ENCODE data around the gene GABRG3. TPM values are rescaled to one million over a fixed set of nuclear protein-coding genes. Genes with fewer than 3 reads are reported as not detected.

Gene GABRG3
- total and polyA plus RNA-seq, 2 donors (not counting 3 experiments of a cell fraction or from before 2014, with no cell fraction given) = not detected

- no peak for FAIRE-seq
- Histone ChIP-seq H3K9ac (replicated peaks; ENCODE audit: extremely low read depth, insufficient read depth, low read length) (no peak overlapping the region), H2AFZ (ENCODE audit: low read depth, low read length) (no peak overlapping the region), H3K9me1 (replicated peaks; ENCODE audit: control insufficient read depth, extremely low read depth, insufficient read depth, low read length) (no peaks in the 10 kb centered on the region), H3K4me2 (ENCODE audit: insufficient read depth, low read length) (no peak overlapping the region), H3K27me3 (ENCODE audit: control insufficient read depth in 2 of 2, insufficient read depth in 2 of 2, low read length in 2 of 2) (no peaks in the 10 kb centered on the region), H3K4me1 (ENCODE audit: control insufficient read depth, extremely low read depth, insufficient read depth, low read length) (no peaks in the 10 kb centered on the region), H3K27ac (ENCODE audit: insufficient read depth, low read depth, low read length) (no peak overlapping the region), H3K9me3 (replicated peaks; ENCODE audit: control insufficient read depth, insufficient read depth, low read length) (peaks cover 9% of the 10 kb centered on the region), H3K79me2 (ENCODE audit: control insufficient read depth, insufficient read depth, low read length) (no peaks in the 10 kb centered on the region), H4K20me1 (replicated peaks; ENCODE audit: control insufficient read depth, extremely low read depth, insufficient read depth, low read length) (no peaks in the 10 kb centered on the region), H3K4me3 (replicated peaks in 1 of 3; ENCODE audit: insufficient read depth in 1 of 3, low read depth in 1 of 3, low read length in 3 of 3) (no peak overlapping the region), H3K36me3 (ENCODE audit: control insufficient read depth in 2 of 2, extremely low read depth in 1 of 2, insufficient read depth in 2 of 2, low read length in 2 of 2) (no peaks in the 10 kb centered on the region)
- BruUV-seq (replicated peaks) = no TSS peak
- intact Hi-C loops (cut with micrococcal nuclease) = no loop called here
- dilution Hi-C loops (cut with MboI; ENCODE audit: extremely low pct_ligation_motif_present, low sequenced_read_pairs) = no loop called here
- CTCF ChIA-PET = no interaction called here
- TF ChIP-seq MYC (IDR thresholded peaks at IDR 0.05; ENCODE audit: low read depth, low read length) (no peak), FOS (IDR thresholded peaks at IDR 0.05; ENCODE audit: borderline replicate concordance, insufficient read depth, low read length) (no peak), JUN (IDR thresholded peaks at IDR 0.05; ENCODE audit: borderline replicate concordance, insufficient read depth, insufficient read length, low read depth) (no peak), POLR2A (IDR thresholded peaks at IDR 0.05; ENCODE audit: low read depth, low read length) (no peak), EZH2 (IDR thresholded peaks at IDR 0.05; ENCODE audit: borderline replicate concordance, low read depth, low read length, severe bottlenecking) (no peak), GATA2 (IDR thresholded peaks at IDR 0.05; ENCODE audit: insufficient read depth, insufficient read length, low read depth, low read length) (no peak), POLR2AphosphoS5 (IDR thresholded peaks at IDR 0.05; ENCODE audit: insufficient read depth, low read depth, low read length) (no peak)
- TF ChIP-seq, protein P1, sequence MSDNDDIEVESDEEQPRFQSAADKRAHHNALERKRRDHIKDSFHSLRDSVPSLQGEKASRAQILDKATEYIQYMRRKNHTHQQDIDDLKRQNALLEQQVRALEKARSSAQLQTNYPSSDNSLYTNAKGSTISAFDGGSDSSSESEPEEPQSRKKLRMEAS (IDR thresholded peaks at IDR 0.05; ENCODE audit: insufficient read depth, insufficient read length) = no peak
- TF ChIP-seq, protein P2, sequence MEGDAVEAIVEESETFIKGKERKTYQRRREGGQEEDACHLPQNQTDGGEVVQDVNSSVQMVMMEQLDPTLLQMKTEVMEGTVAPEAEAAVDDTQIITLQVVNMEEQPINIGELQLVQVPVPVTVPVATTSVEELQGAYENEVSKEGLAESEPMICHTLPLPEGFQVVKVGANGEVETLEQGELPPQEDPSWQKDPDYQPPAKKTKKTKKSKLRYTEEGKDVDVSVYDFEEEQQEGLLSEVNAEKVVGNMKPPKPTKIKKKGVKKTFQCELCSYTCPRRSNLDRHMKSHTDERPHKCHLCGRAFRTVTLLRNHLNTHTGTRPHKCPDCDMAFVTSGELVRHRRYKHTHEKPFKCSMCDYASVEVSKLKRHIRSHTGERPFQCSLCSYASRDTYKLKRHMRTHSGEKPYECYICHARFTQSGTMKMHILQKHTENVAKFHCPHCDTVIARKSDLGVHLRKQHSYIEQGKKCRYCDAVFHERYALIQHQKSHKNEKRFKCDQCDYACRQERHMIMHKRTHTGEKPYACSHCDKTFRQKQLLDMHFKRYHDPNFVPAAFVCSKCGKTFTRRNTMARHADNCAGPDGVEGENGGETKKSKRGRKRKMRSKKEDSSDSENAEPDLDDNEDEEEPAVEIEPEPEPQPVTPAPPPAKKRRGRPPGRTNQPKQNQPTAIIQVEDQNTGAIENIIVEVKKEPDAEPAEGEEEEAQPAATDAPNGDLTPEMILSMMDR (IDR thresholded peaks at IDR 0.05; ENCODE audit: extremely low read depth in 1 of 2, insufficient read depth in 1 of 2, low read depth in 1 of 2, low read length in 2 of 2) = no peak
- DNase-seq (ENCODE audit: low read depth, low spot score) = no peak
- POLR2A ChIA-PET = no interaction called here
Observed at GRCh38 chr15:27499191-27499590, 528.2 kb downstream of the GABRG3 start.

Data from endothelial cell of umbilical vein (primary cell).